Type B pancreatic cell (in vitro differentiated cells): ENCODE data around the gene INO80E. TPM values are rescaled to one million over a fixed set of nuclear protein-coding genes. Genes with fewer than 3 reads are reported as not detected.
"Not testable (repeated sequence)": the region's sequence is repeated elsewhere in the genome, so short reads cannot be mapped to it uniquely, and the experiment has no call there.

Experiments used
- DNase-seq: peaks from one replicate; pipeline ENCODE4 v3.0.0; 2021; ENCODE audit warnings: mixed read lengths; ENCODE audit not compliant: unreplicated experiment; ENCODE audit errors: extremely low spot score
- H3K27ac Mint-ChIP-seq: 2 replicates; pipeline ENCODE4 v1.8.0; 2021; ENCODE audit warnings: mild to moderate bottlenecking, mixed read lengths
- H3K27me3 Mint-ChIP-seq: 2 replicates; pipeline ENCODE4 v1.8.0; 2021; ENCODE audit warnings: mixed read lengths
- H3K36me3 Mint-ChIP-seq: 2 replicates; pipeline ENCODE4 v1.8.0; 2021; ENCODE audit warnings: mixed read lengths
- H3K4me1 Mint-ChIP-seq: one replicate; pipeline ENCODE4 v1.8.0; 2021; ENCODE audit warnings: mixed read lengths; ENCODE audit not compliant: unreplicated experiment
- H3K4me3 Mint-ChIP-seq: 2 replicates; pipeline ENCODE4 v1.8.0; 2021; ENCODE audit warnings: mild to moderate bottlenecking, mixed read lengths
- H3K9me3 Mint-ChIP-seq: 2 replicates; pipeline ENCODE4 v1.8.0; 2021; ENCODE audit warnings: mixed read lengths
- CTCF ChIP-seq: fragments of 200-600 bp; sonication (generic); conservative IDR thresholded peaks from 2 replicates; pipeline ENCODE4 v1.5.0; 2021; ENCODE audit warnings: antibody characterized with exemption, mild to moderate bottlenecking
- total RNA-seq: library from RNA; stranded (reverse); gene quantifications from 2 replicates; pipeline ENCODE4 v1.2.1, GENCODE V29; 2021; ENCODE audit warnings: low replicate concordance

INO80E gene
- total RNA-seq, 1 donor from 2014 or later: 78.7 TPM

DNA sequence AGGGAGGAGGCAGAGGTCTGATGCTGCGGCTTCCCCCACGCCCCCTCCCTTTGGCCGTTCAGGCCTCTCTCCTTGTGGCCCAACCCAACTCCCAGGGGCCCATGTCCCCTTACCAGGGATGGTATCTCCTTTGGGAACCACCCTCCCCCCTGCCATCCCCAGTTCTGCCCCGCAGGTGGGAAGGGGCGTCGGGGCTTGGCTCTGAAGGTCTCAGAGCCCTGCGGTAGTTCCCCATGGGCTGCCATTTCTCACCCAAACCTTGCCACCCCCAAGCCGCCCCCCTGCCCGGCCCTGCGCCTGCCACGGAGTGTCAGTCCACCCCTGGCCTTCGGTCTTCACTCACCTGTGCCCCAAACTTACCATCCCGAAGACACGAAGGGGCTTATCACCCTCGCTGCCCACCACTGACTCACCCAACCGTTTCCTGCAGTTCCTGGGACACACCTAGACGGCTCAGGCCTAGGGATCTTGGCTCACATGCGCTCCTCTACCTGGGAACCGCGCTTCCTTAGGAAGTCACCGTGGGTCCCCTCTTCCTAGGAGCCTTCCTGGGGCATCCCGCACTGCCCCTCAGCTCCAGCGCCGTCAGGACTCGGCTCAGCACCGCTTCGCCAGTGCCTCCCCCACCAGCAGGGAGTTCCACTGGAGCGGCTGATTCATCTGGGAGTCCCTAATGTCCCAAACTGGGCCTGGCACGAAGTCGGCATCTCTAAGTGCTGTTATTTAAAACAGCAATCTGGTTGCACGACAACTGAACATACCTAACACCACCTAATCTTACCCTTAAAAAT lies 15.9 kb downstream of the INO80E start:
- peaks cover 4% of the 10 kb centered on the region for H3K4me1 Mint-ChIP-seq
- no peak overlapping the region for H3K27ac Mint-ChIP-seq
- DNase-seq: no peak
- no peaks in the 10 kb centered on the region for H3K36me3 Mint-ChIP-seq
- peaks cover 34% of the 10 kb centered on the region for H3K27me3 Mint-ChIP-seq
- peak overlapping the region; percentile 92 for H3K4me3 Mint-ChIP-seq
- no peaks in the 10 kb centered on the region for H3K9me3 Mint-ChIP-seq
- TF ChIP-seq CTCF: no peak

- not testable (repeated sequence) for H3K4me3 Mint-ChIP-seq, H3K36me3 Mint-ChIP-seq, DNase-seq, H3K4me1 Mint-ChIP-seq, H3K9me3 Mint-ChIP-seq, H3K27ac Mint-ChIP-seq
- peaks cover 34% of the 10 kb centered on the region for H3K27me3 Mint-ChIP-seq
Observed at GRCh38 chr16:30012598-30012997, 16.6 kb downstream of the INO80E start.

DNA sequence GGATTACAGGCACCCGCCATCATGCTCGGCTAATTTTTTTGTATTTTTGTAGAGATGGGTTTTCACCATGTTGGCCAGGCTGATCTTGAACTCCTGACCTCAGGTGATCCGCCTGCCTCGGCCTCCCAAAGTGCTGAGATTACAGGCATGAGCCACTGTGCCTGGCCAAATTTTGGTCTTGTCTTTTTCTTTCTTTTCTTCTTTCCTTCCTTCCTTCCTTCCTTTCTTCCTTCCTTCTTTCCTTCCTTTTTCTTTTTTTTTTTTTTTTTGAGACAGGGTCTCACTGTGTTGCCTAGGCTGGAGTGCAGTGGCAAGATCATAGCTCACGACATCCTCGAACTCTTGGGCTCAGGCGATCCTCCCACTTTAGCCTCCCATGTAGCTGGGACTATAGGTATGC lies 19.4 kb downstream of the INO80E start:
- H3K9me3 Mint-ChIP-seq, H3K36me3 Mint-ChIP-seq, H3K4me3 Mint-ChIP-seq, H3K27ac Mint-ChIP-seq, DNase-seq, H3K4me1 Mint-ChIP-seq: not testable (repeated sequence)
- H3K27me3 Mint-ChIP-seq: peaks cover 23% of the 10 kb centered on the region

DNA sequence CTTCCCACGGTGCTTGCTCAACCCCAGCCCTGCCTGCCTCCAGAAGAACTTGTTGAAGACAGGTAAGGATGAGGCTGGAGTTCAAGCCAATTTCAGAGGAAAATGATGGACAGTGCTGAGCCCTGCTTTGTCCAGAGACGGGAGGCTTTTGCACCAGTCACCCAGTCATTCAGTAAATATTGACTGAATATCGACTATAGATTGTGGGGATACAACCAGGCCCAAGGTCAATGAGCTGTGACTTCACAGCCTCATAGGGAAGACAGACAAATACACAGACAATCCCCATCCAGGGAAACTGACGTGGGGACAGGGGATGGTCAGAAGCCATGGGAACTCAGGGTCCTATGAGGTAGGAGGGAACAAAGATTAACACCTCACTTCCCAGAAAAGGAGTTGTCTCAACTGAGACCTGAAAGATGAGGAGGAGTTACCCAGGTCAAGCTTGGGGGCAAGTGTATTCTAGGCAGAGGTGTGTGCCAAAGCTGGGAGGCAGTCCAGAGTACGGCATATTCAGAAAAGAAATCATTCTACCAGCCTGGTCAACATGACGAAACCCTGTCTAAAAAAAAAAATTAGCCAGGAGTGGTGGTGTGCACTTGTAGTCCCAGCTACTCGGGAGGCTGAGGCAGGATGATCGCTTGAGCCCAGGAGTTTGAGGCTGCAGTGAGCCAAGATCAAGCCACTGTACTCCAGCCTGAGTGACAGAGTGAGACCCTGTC lies 20.7 kb downstream of the INO80E start:
- no peaks in the 10 kb centered on the region for H3K36me3 Mint-ChIP-seq
- H3K4me3 Mint-ChIP-seq: no peak overlapping the region
- H3K27me3 Mint-ChIP-seq: peaks cover 27% of the 10 kb centered on the region
- no peaks in the 10 kb centered on the region for H3K9me3 Mint-ChIP-seq
- no peak overlapping the region for H3K27ac Mint-ChIP-seq
- no peak for TF ChIP-seq CTCF
- DNase-seq: no peak
- H3K4me1 Mint-ChIP-seq: peaks cover 9% of the 10 kb centered on the region

DNA sequence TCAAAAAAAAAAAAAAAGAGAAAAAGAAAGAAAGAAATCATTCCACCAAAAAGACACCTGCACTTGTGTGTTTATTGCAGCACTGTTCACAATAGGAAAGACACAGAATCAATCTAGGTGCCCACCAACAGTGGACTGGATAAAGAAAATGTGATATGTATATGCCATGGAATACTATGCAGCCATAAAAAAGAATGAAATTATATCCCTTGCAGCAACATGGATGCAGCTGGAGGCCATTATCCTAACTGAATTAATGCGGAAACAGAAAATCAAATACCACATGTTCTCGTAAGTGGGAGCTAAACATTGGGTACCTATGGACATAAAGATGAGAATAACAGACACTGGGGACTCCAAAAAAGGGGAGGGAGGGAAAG lies 21.2 kb downstream of the INO80E start:
- no peak for TF ChIP-seq CTCF
- H3K9me3 Mint-ChIP-seq: no peaks in the 10 kb centered on the region
- H3K27ac Mint-ChIP-seq: no peak overlapping the region
- no peak for DNase-seq
- peaks cover 21% of the 10 kb centered on the region for H3K27me3 Mint-ChIP-seq
- no peak overlapping the region for H3K4me3 Mint-ChIP-seq
- peaks cover 5% of the 10 kb centered on the region for H3K4me1 Mint-ChIP-seq
- H3K36me3 Mint-ChIP-seq: no peaks in the 10 kb centered on the region

DNA sequence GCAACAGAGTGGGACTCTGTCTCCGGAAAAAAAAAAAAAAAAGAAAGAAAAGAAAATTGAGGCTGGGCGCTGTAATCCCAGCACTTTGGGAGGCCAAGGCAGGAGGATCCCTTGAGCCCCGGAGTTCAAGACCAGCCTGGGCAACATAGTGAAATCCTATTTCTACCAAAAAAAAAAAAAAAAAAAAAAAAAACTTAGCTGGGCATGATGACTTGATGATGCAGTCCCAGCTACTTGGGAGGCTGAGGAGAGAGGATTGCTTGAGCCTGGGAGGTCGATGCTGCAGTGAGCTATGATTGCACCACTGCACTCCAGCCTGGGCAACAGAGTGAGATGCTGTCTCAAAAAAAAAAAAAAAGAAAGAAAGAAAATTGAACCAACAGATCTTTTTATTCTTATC lies 21.9 kb downstream of the INO80E start:
- not testable (repeated sequence) for H3K27ac Mint-ChIP-seq, H3K9me3 Mint-ChIP-seq, H3K4me1 Mint-ChIP-seq, DNase-seq, H3K4me3 Mint-ChIP-seq, H3K36me3 Mint-ChIP-seq
- peaks cover 20% of the 10 kb centered on the region for H3K27me3 Mint-ChIP-seq

GRCh38 chr16:30018731-30019158 lies 22.7 kb downstream of the INO80E start:
- Mint-ChIP-seq H3K4me1 (peaks cover 5% of the 10 kb centered on the region), H3K27ac (no peak overlapping the region), H3K9me3 (no peaks in the 10 kb centered on the region), H3K36me3 (no peaks in the 10 kb centered on the region), H3K27me3 (peaks cover 20% of the 10 kb centered on the region), H3K4me3 (peak overlapping the region; percentile 48)
- no peak for TF ChIP-seq CTCF
- no peak for DNase-seq
